Neural progenitor cell (in vitro differentiated cells): Measurements from ENCODE around the gene MOK.

Experiments used
- CTCF ChIP-seq: fragments of 200-600 bp; sonication (generic); IDR thresholded peaks from 2 replicates; pipeline ENCODE4 v1.5.1; 2017; ENCODE audit warnings: antibody characterized with exemption, mild to moderate bottlenecking
- EZH2phosphoT487 ChIP-seq: fragments of 200-600 bp; sonication (generic); IDR thresholded peaks from 2 replicates; pipeline ENCODE4 v1.6.1; 2017; ENCODE audit warnings: antibody characterized with exemption

GRCh38 chr14:102326583-102326982 lies 21.6 kb upstream of the MOK start:
- TF ChIP-seq CTCF (no peak), EZH2phosphoT487 (no peak)
